Measurements from ENCODE around the gene NOP53.
"Not testable (repeated sequence)": the region's sequence is repeated elsewhere in the genome, so short reads cannot be mapped to it uniquely, and the experiment has no call there.

The NOP53 gene

GRCh38 chr19:47723581-47723940, 21.8 kb upstream of the NOP53 start:
- no peak overlapping the region; the same call in none of the 2 replicates for H3K4me3 ChIP-seq
- H3K9me3 ChIP-seq (ENCODE audit: low read depth, low read length) = no peaks in the 10 kb centered on the region
- TF ChIP-seq FOXP2 (optimal IDR thresholded peaks at IDR 0.05; ENCODE audit: control extremely low read depth, extremely low read length, insufficient read depth) = no peak
- TF ChIP-seq EZH2 (IDR thresholded peaks at IDR 0.05) = no peak
- no peak for TF ChIP-seq POLR2AphosphoS5 (IDR thresholded peaks at IDR 0.05; ENCODE audit: borderline replicate concordance, low read depth, low read length)
- no peak overlapping the region for H3K27ac ChIP-seq
- no peak for DNase-seq (ENCODE audit: low read depth, low spot score)
- H3K36me3 ChIP-seq (ENCODE audit: insufficient read depth, low read length) = no peaks in the 10 kb centered on the region
- no peak overlapping the region for H3K9ac ChIP-seq (ENCODE audit: insufficient read length)

GRCh38 chr19:47725759-47726401, 19.5 kb upstream of the NOP53 start:
- no peaks in the 10 kb centered on the region for H3K36me3 ChIP-seq (ENCODE audit: insufficient read depth, low read length)
- H3K27ac ChIP-seq = no peak overlapping the region
- no peaks in the 10 kb centered on the region for H3K9me3 ChIP-seq (ENCODE audit: low read depth, low read length)
- no peak for DNase-seq (ENCODE audit: low read depth, low spot score)
- no peak overlapping the region for H3K4me3 ChIP-seq
- no peak for TF ChIP-seq POLR2AphosphoS5 (IDR thresholded peaks at IDR 0.05; ENCODE audit: borderline replicate concordance, low read depth, low read length)
- no peak for TF ChIP-seq EZH2 (IDR thresholded peaks at IDR 0.05)
- TF ChIP-seq FOXP2 (optimal IDR thresholded peaks at IDR 0.05; ENCODE audit: control extremely low read depth, extremely low read length, insufficient read depth) = no peak
- no peak overlapping the region for H3K9ac ChIP-seq (ENCODE audit: insufficient read length)

- no peak for DNase-seq (ENCODE audit: low read depth, low spot score)
- Histone ChIP-seq H3K9me3 (ENCODE audit: low read depth, low read length) (no peaks in the 10 kb centered on the region), H3K4me3 (no peak overlapping the region), H3K9ac (ENCODE audit: insufficient read length) (no peak overlapping the region), H3K36me3 (ENCODE audit: insufficient read depth, low read length) (no peaks in the 10 kb centered on the region), H3K27ac (no peak overlapping the region)
- TF ChIP-seq FOXP2 (optimal IDR thresholded peaks at IDR 0.05; ENCODE audit: control extremely low read depth, extremely low read length, insufficient read depth) (no peak), POLR2AphosphoS5 (IDR thresholded peaks at IDR 0.05; ENCODE audit: borderline replicate concordance, low read depth, low read length) (no peak), EZH2 (IDR thresholded peaks at IDR 0.05) (no peak)
These were observed 18.9 kb upstream of the NOP53 start for GRCh38 chr19:47726467-47726866.

- not testable (repeated sequence) for H3K9ac ChIP-seq (ENCODE audit: insufficient read length); H3K4me3 ChIP-seq; H3K36me3 ChIP-seq (ENCODE audit: insufficient read depth, low read length); H3K9me3 ChIP-seq (ENCODE audit: low read depth, low read length); DNase-seq (ENCODE audit: low read depth, low spot score); H3K27ac ChIP-seq
These were observed 17.1 kb upstream of the NOP53 start for GRCh38 chr19:47728295-47728694.

GRCh38 chr19:47729468-47729798, 15.9 kb upstream of the NOP53 start:
- Histone ChIP-seq H3K36me3 (ENCODE audit: insufficient read depth, low read length) (no peaks in the 10 kb centered on the region), H3K9me3 (ENCODE audit: low read depth, low read length) (no peaks in the 10 kb centered on the region), H3K9ac (ENCODE audit: insufficient read length) (no peak overlapping the region), H3K4me3 (no peak overlapping the region), H3K27ac (no peak overlapping the region)
- TF ChIP-seq POLR2AphosphoS5 (IDR thresholded peaks at IDR 0.05; ENCODE audit: borderline replicate concordance, low read depth, low read length) (no peak), EZH2 (IDR thresholded peaks at IDR 0.05) (no peak), FOXP2 (optimal IDR thresholded peaks at IDR 0.05; ENCODE audit: control extremely low read depth, extremely low read length, insufficient read depth) (no peak)
- DNase-seq (ENCODE audit: low read depth, low spot score) = no peak

- TF ChIP-seq EZH2 (IDR thresholded peaks at IDR 0.05) (no peak), POLR2AphosphoS5 (IDR thresholded peaks at IDR 0.05; ENCODE audit: borderline replicate concordance, low read depth, low read length) (no peak), FOXP2 (optimal IDR thresholded peaks at IDR 0.05; ENCODE audit: control extremely low read depth, extremely low read length, insufficient read depth) (no peak)
- H3K36me3 ChIP-seq (ENCODE audit: insufficient read depth, low read length) = no peaks in the 10 kb centered on the region
- no peak overlapping the region for H3K4me3 ChIP-seq
- DNase-seq (ENCODE audit: low read depth, low spot score) = no peak
- H3K9me3 ChIP-seq (ENCODE audit: low read depth, low read length) = no peaks in the 10 kb centered on the region
- H3K27ac ChIP-seq = no peak overlapping the region
- no peak overlapping the region for H3K9ac ChIP-seq (ENCODE audit: insufficient read length)
These were observed 15.4 kb upstream of the NOP53 start for GRCh38 chr19:47729799-47730520.

GRCh38 chr19:47730521-47730889, 14.8 kb upstream of the NOP53 start:
- Histone ChIP-seq H3K36me3 (ENCODE audit: insufficient read depth, low read length) (no peaks in the 10 kb centered on the region), H3K9ac (ENCODE audit: insufficient read length) (no peak overlapping the region), H3K9me3 (ENCODE audit: low read depth, low read length) (no peaks in the 10 kb centered on the region), H3K27ac (no peak overlapping the region), H3K4me3 (no peak overlapping the region)
- no peak for TF ChIP-seq FOXP2 (optimal IDR thresholded peaks at IDR 0.05; ENCODE audit: control extremely low read depth, extremely low read length, insufficient read depth)
- TF ChIP-seq POLR2AphosphoS5 (IDR thresholded peaks at IDR 0.05; ENCODE audit: borderline replicate concordance, low read depth, low read length) = no peak
- TF ChIP-seq EZH2 (IDR thresholded peaks at IDR 0.05) = no peak
- DNase-seq (ENCODE audit: low read depth, low spot score) = no peak

GRCh38 chr19:47730910-47731309, 14.4 kb upstream of the NOP53 start:
- H3K36me3 ChIP-seq (ENCODE audit: insufficient read depth, low read length) = no peaks in the 10 kb centered on the region
- H3K4me3 ChIP-seq = no peak overlapping the region
- H3K9ac ChIP-seq (ENCODE audit: insufficient read length) = no peak overlapping the region
- no peak for TF ChIP-seq EZH2 (IDR thresholded peaks at IDR 0.05)
- TF ChIP-seq FOXP2 (optimal IDR thresholded peaks at IDR 0.05; ENCODE audit: control extremely low read depth, extremely low read length, insufficient read depth) = no peak
- TF ChIP-seq POLR2AphosphoS5 (IDR thresholded peaks at IDR 0.05; ENCODE audit: borderline replicate concordance, low read depth, low read length) = no peak
- H3K27ac ChIP-seq = no peak overlapping the region
- no peak for DNase-seq (ENCODE audit: low read depth, low spot score)
- no peaks in the 10 kb centered on the region for H3K9me3 ChIP-seq (ENCODE audit: low read depth, low read length)

GRCh38 chr19:47735131-47735530, 10.2 kb upstream of the NOP53 start:
- Histone ChIP-seq H3K9ac (ENCODE audit: insufficient read length) (no peak overlapping the region), H3K4me3 (no peak overlapping the region), H3K36me3 (ENCODE audit: insufficient read depth, low read length) (no peaks in the 10 kb centered on the region), H3K9me3 (ENCODE audit: low read depth, low read length) (no peaks in the 10 kb centered on the region), H3K27ac (no peak overlapping the region)
- TF ChIP-seq POLR2AphosphoS5 (IDR thresholded peaks at IDR 0.05; ENCODE audit: borderline replicate concordance, low read depth, low read length) = no peak
- no peak for TF ChIP-seq EZH2 (IDR thresholded peaks at IDR 0.05)
- TF ChIP-seq FOXP2 (optimal IDR thresholded peaks at IDR 0.05; ENCODE audit: control extremely low read depth, extremely low read length, insufficient read depth) = no peak
- no peak for DNase-seq (ENCODE audit: low read depth, low spot score)

All from SK-N-MC (cell line).